D341Med (cell line): ENCODE results near the gene RREB1.

Experiments
- DNase-seq: peaks from one replicate; pipeline ENCODE4 v3.0.0; 2012; ENCODE audit warnings: low spot score

RREB1 gene

GRCh38 chr6:7122684-7123083 is 14.9 kb downstream of the RREB1 start:
- DNase-seq: no peak

- DNase-seq: peak; percentile 8
These were observed 16.4 kb downstream of the RREB1 start for GRCh38 chr6:7124114-7124513.

- peak; percentile 8 for DNase-seq
These were observed 16.9 kb downstream of the RREB1 start for GRCh38 chr6:7124636-7125035.

GRCh38 chr6:7125290-7125689 is 17.5 kb downstream of the RREB1 start:
- DNase-seq: peak; percentile 10

GRCh38 chr6:7126754-7127153 is 19.0 kb downstream of the RREB1 start:
- peak; percentile 12 for DNase-seq

GRCh38 chr6:7127680-7128079 is 19.9 kb downstream of the RREB1 start:
- peak; percentile 27 for DNase-seq

GRCh38 chr6:7129360-7129759 is 21.6 kb downstream of the RREB1 start:
- peak; percentile 22 for DNase-seq

GRCh38 chr6:7129784-7130569 is 22.2 kb downstream of the RREB1 start:
- no peak for DNase-seq

- DNase-seq: no peak
These were observed 23.6 kb downstream of the RREB1 start for GRCh38 chr6:7131390-7131789.

GRCh38 chr6:7132398-7133035 is 24.8 kb downstream of the RREB1 start:
- no peak for DNase-seq

- DNase-seq: no peak
These were observed 27.4 kb downstream of the RREB1 start for GRCh38 chr6:7134999-7135745.

GRCh38 chr6:7135755-7136154 is 28.0 kb downstream of the RREB1 start:
- DNase-seq: no peak

- DNase-seq: no peak
These were observed 29.1 kb downstream of the RREB1 start for GRCh38 chr6:7136859-7137334.

- DNase-seq: no peak
These were observed 29.7 kb downstream of the RREB1 start for GRCh38 chr6:7137335-7138045.

- no peak for DNase-seq
These were observed 30.3 kb downstream of the RREB1 start for GRCh38 chr6:7138046-7138531.

GRCh38 chr6:7138921-7139358 is 31.2 kb downstream of the RREB1 start:
- DNase-seq: no peak

- no peak for DNase-seq
These were observed 32.2 kb downstream of the RREB1 start for GRCh38 chr6:7139835-7140470.

GRCh38 chr6:7140631-7141378 is 33.0 kb downstream of the RREB1 start:
- peak; percentile 100 for DNase-seq

GRCh38 chr6:7142228-7142801 is 34.6 kb downstream of the RREB1 start:
- DNase-seq: no peak

GRCh38 chr6:7142918-7143475 is 35.2 kb downstream of the RREB1 start:
- DNase-seq: no peak
